Hematopoietic multipotent progenitor cell treated with erythropoietin and hydrocortisone succinate and interleukin-3 and kit ligand, for 8 days (in vitro differentiated cells): ENCODE data around the gene NRROS.
"Not testable (repeated sequence)": the region's sequence is repeated elsewhere in the genome, so short reads cannot be mapped to it uniquely, and the experiment has no call there.

Experiments
- DNase-seq: peaks from one replicate; pipeline ENCODE4 v3.0.0-alpha.2; 2015

Gene NRROS

DNA sequence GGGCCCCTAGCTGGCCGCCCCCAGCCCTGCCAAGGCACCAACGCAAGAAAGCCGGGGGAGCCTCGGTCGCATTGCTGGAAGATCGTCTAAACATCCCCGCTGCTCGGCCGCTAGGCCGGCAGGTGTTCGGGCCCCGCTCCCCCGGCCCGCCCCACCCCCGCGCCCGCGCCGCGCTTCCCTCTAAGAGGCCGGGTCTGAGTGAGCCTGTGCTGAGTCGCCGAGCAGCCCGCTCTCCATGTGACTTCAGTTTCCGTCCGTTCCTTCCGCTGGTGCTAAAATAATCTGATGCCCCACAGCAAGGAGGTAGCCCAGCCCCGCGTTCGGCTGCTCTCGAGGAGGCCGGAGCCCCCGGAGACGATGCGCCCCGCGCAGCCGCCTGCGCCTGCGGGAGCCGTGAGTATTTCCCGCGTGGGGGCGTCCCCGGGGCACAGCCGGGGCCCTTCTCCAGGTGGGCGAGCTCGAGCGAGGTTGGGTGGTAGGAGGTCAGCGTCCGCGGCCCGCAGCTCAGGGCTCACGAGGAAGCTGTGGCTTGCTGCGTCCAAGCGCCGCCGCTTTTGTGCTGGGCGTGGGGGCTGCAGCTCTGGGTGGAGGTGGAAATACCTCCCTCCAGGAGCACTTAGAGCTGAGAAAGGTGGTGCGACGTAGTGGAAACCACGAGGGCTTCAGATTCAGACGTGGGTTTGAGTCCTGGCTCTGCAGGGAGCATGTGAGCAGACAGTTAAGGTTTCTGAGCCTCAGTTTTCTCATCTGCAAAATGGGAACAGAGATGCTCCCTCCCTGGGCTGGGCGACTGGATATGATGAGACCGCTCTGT lies at the start of gene NRROS:
TSS of gene NRROS (plus strand) at position 212 of the 814 bp plus-strand sequence. CDS start 14,846 bp downstream, outside the sequence.
- DNase-seq, result peak; percentile 82

GRCh38 chr3:196590279-196590678 lies 49.2 kb upstream of the NRROS start:
- no peak for DNase-seq

GRCh38 chr3:196596355-196596754 lies 43.1 kb upstream of the NRROS start:
- DNase-seq, result no peak

DNA sequence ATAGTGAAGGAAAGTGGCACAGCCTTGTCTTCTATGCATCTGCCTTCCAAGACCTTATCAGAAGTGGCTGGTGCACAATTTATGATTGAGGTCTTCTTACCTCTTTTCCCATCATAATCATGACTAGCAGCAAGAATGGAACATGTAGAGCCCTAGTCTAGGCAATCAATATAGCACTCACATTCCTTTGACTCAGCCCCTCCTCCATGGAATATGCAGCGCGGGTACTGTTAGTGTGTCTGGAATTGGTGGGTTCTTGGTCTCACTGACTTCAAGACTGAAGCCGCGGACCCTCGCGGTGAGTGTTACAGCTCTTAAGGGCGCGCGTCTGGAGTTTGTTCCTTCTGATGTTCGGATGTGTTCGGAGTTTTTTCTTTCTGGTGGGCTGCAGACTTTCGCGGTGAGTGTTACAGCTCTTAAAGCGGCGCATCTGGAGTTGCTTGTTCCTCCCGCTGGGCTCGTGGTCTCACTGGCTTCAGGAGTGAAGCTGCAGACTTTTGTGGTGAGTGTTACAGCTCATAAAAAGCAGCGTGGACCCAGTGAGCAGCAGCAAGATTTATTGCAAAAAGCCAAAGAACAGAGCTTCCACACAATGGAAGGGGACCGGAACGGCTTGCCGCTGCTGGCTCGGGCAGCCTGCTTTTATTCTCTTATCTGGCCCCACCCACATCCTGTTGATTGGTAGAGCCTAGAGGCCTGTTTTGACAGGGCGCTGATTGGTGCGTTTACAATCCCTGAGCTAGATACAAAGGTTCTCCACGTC lies 41.3 kb upstream of the NRROS start:
- peak; percentile 64 for DNase-seq

DNA sequence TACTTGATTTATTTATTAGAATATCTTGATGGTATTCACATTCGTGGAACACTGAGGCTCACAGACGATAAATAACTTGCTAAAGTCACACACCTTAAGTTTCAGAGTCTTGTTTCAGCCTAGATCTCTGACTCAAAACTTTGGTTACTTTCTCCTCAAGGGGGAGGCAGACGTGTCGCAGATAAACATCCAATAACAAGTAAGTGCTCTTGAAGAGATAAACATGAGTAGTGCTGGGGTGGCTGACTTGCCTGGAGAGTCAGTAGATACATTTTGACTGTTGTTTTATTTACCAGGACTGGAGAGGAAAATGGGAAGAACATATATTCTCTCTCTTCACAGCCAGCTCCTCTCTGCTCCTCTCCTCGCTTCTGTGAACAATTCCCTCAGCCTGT lies 39.8 kb upstream of the NRROS start:
- peak; percentile 61 for DNase-seq

DNA sequence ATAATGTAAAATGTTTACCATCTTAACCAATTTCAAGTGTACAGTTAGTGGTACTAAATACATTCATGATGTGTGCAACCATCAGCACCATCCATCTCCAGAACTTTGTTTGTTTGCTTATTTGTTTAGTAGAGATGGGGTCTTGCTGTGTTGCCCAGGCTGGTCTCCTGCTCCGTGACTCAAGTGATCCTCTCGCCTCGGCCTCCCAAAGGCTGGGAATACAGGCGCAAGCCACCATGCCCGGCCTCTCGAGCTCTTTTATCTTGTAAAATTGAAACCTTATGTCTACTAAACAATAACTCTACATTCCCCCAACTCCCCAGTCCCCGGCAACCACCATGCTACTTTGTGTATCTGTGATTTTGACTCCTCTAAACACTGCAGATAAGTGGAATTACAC lies 39.1 kb upstream of the NRROS start:
- DNase-seq, result no peak

DNA sequence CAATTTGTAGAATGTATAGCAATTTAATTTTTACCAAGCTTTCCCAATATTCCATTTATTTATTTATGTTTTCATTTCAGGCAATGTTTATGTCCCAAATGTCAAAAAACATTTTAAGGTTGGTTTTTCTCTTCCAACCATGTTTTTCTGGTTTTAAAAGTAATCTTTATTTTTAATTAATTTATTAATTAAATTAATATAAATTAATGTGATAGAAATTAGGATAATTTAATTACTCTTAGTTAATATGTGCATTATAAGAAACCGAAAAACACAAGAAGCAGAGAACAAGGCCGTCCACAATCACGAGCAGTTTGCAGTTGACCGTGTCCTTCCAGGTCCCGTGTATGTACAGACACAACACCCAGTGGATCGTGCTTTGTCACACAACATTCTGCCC lies 36.8 kb upstream of the NRROS start:
- DNase-seq, result no peak

GRCh38 chr3:196603683-196604082 lies 35.8 kb upstream of the NRROS start:
- DNase-seq, result peak; percentile 84

DNA sequence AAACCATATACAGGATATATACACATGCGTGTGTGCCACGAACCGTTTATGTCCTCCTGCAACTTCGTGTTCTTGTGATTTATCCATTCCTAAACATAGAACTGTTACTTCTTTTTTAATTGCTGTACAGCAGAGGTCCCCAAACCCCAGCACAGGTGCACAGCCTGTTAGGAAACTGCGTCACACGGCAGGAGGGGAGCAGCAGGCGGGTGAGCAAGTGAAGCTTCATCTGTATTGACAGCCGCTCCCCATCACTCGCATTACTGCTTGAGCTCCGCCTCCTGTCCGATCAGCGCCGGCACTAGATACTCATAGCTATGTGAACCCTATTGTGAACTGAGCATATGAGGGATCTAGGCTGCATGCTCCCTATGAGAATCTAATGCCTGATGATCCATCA lies 34.9 kb upstream of the NRROS start:
- no peak for DNase-seq

DNA sequence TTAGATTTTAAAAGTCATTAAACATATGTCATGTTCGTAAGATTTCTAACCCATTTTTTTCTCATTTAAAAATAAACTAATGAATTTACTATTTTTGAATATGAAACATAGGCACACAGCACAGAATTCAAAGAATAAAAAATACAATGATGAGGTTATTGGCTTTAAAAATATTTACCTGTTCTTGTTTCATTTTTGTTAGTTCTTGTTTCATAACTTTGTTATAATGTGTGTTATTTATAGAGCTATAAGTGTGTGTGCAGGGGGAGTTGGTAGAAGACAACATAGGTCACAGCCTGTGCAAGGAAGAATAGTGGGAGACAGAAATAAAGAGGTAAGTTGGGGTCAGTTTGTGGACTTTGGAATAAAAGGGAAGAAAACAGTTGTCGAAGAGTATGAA lies 30.8 kb upstream of the NRROS start:
- no peak for DNase-seq

- peak; percentile 94 for DNase-seq
These were observed 30.1 kb upstream of the NRROS start for GRCh38 chr3:196609343-196609775.

GRCh38 chr3:196609805-196610515 lies 29.5 kb upstream of the NRROS start:
- DNase-seq, result peak; percentile 74

DNA sequence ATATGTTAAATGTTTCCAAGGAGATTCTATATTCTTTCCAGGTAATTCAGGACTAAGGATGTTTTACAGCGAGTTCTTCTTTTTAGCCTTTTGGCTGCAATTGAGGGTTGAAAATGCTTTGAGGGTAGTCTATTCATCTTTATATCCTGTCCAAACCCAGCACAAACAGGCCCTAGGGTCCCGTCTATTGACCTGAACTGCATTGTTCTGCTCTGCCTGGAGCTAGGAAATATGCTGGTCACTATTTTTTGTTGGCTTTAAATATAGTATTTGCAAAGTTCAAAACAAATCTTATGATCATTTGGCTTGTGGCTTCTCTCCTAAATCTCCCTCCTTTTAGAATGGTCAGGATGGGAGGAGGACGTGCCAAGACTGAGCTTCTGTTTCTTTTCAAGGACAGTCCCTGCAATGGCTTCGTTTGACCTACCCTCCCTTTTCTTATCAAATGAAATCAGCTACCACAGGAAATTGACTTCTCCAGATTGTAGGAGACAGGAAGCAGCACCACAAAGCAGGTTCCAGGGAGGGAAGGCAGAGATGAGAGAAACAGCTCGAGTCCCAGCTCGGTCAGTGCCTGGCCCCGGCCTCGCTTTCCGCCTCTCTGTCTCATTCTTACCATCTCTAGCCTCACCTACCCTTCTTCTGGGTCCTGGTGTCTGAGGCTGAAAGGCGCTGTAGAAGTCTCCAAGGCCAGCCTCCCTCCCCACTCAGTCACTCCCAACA lies 27.6 kb upstream of the NRROS start:
- peak; percentile 80 for DNase-seq

DNA sequence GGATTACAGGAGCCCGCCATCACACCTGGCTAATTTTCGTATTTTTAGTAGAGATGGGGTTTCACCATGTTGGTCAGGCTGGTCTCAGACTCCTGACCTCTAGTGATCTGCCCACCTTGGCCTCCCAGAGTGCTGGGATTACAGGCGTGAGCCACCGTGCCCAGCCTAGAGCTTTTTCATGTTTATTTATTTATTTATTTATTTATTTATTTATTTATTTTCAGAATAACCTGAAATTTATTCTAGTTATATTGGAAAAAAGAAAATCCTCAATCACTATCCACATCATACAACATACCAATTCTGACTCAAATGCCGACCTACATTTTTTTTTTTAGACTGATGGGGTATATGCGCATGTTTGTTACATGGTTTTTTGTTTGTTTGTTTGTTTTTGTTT lies 24.3 kb upstream of the NRROS start:
- not testable (repeated sequence) for DNase-seq

GRCh38 chr3:196617256-196617655 lies 22.2 kb upstream of the NRROS start:
- DNase-seq, result peak; percentile 53

DNA sequence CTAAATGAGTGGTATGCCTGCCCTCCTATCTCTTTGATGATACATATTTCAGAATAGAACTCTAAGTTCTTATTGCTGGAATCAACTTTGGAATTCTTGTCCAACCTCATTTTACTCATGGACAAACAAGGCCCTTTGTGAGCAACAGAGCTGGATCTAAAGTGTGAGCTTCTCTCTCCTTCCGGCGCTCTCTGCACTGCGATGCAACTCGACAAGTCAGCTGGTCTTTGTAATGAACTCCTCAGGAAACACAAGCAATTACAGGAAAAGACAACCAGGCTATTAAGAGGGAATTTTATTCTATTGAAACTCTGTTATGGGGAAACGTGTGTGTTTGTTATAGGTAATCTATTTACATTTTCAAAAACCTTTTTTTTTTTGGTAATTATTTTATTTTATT lies 20.3 kb upstream of the NRROS start:
- no peak for DNase-seq

DNA sequence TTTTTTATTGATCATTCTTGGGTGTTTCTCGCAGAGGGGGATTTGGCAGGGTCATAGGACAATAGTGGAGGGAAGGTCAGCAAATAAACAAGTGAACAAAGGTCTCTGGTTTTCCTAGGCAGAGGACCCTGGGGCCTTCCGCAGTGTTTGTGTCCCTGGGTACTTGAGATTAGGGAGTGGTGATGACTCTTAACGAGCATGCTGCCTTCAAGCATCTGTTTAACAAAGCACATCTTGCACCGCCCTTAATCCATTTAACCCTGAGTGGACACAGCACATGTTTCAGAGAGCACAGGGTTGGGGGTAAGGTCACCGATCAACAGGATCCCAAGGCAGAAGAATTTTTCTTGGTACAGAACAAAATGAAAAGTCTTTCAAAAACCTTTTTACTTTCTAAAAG lies 19.9 kb upstream of the NRROS start:
- DNase-seq, result not testable (repeated sequence)

DNA sequence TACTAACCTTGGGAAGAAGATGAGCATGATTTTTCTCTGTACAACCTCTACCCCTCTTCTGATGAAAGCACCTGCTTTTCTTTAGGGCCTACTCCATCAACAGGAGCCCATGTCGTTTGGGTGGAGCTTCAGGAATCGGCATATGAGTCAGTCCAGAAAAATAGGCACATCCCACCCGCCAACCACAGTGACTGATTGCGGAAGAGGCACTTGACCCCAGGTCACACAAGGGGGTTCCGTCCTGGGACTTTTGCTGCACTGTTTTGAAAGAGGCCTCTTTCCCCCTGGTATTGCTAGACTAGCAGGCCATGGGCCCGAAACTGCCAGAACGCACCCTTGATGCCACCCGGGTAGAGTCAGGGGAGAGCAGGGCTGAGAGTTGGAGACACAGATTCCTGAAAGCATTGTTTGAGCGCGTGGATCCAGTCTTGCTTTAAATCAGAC lies 19.3 kb upstream of the NRROS start:
- DNase-seq, result peak; percentile 75

DNA sequence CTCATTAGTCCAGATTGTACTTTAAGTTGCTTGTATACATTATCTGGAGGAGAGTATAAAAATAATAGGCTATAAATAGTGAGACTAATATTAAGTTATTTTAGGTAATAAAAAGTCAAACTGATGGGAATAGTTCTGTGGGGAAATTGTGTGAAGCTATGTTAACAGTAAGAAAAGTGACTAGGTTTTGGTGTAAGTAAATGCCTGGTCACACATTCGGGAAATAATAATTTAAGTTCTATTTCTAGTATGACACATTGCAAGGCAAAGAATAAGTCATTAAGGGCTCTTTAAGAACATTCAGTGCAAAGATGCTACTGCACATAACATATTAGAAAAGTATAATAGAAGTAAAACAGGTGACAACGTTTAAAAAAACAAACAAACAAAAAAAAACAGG lies 18.8 kb upstream of the NRROS start:
- no peak for DNase-seq

- no peak for DNase-seq
These were observed 17.9 kb upstream of the NRROS start for GRCh38 chr3:196621611-196622010.

GRCh38 chr3:196624067-196624790 lies 15.3 kb upstream of the NRROS start:
- peak; percentile 62 for DNase-seq

DNA sequence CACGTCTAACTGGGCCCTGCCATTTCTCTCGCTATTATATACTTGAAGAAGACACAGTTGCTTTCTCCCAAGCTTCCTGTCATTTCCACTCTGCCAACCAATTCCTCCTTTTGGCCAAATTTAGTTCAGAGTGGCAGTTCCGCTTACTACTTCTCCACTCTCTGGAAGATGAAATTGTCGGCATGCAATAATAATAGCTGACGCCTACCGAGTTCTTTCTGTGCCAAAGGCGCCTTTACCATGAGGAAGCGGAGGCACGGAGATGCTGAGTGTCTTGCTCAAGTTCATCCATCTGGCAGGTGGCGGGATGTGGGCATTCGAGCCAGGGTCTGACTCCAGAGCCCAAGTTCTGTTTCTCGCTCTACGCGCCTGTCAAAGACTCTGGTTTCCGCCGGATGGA lies 14.6 kb upstream of the NRROS start:
- DNase-seq, result no peak
